OCI-LY3 (cell line): ENCODE results near the gene CRYZ.

Experiments
- H2AFZ ChIP-seq: fragments of 200-600, 300-600 bp; shearing (Covaris generic); 2 replicates; pipeline ENCODE4 v1.6.0; 2014; ENCODE audit warnings: antibody characterized with exemption, low read depth, low read length
- H3K27ac ChIP-seq: fragments of 200-600, 300-600 bp; sonication (generic); 2 replicates; pipeline ENCODE4 v1.5.1; 2014; ENCODE audit warnings: mild to moderate bottlenecking, low read length, moderate library complexity, mixed read lengths
- H3K27me3 ChIP-seq: fragments of 200-600, 300-600 bp; sonication (generic); 2 replicates; pipeline ENCODE4 v1.6.1; 2014; ENCODE audit warnings: low read depth, low read length, mixed read lengths
- H3K36me3 ChIP-seq: fragments of 200-600, 300-600 bp; sonication (generic); replicated peaks from 2 replicates; pipeline ENCODE3; 2014; ENCODE audit warnings: low read depth, low read length, mixed read lengths
- H3K4me1 ChIP-seq: fragments of 300-600, 200-600 bp; sonication (generic); 2 replicates; pipeline ENCODE4 v1.6.1; 2014; ENCODE audit warnings: low read length, mixed read lengths
- H3K4me2 ChIP-seq: fragments of 200-600, 300-600 bp; sonication (generic); 2 replicates; pipeline ENCODE4 v1.6.1; 2014; ENCODE audit warnings: low read length, mixed read lengths
- H3K4me3 ChIP-seq: fragments of 300-600, 200-600 bp; sonication (generic); 2 replicates; pipeline ENCODE4 v1.5.1; 2014; ENCODE audit warnings: antibody characterized with exemption, mild to moderate bottlenecking, low read length, moderate library complexity
- H3K79me2 ChIP-seq: fragments of 300-600, 200-600 bp; shearing (Covaris generic); 2 replicates; pipeline ENCODE4 v1.6.1; 2014; ENCODE audit warnings: mild to moderate bottlenecking, low read length, mixed read lengths
- H3K9ac ChIP-seq: fragments of 300-600, 200-600 bp; shearing (Covaris generic); 2 replicates; pipeline ENCODE4 v1.6.0; 2014; ENCODE audit warnings: mild to moderate bottlenecking, low read length, moderate library complexity
- H3K9me3 ChIP-seq: fragments of 200-600, 300-600 bp; shearing (Covaris generic); 2 replicates; pipeline ENCODE4 v1.6.1; 2014; ENCODE audit warnings: low read length, mixed read lengths; ENCODE audit not compliant: insufficient read depth
- H4K20me1 ChIP-seq: fragments of 200-600, 300-600 bp; sonication (generic); 2 replicates; pipeline ENCODE4 v1.6.1; 2016; ENCODE audit warnings: low read length, mixed read lengths; ENCODE audit not compliant: insufficient read depth
- CTCF ChIP-seq: fragments of 200-600, 300-600 bp; sonication (generic); IDR thresholded peaks from 2 replicates; pipeline ENCODE4 v1.5.1; 2014; ENCODE audit warnings: antibody characterized with exemption, low read length, low read depth
- EZH2phosphoT487 ChIP-seq: fragments of 200-600 bp; shearing (Covaris generic); IDR thresholded peaks from 2 replicates; pipeline ENCODE4 v1.6.1; 2018; ENCODE audit warnings: antibody characterized with exemption, mixed run types, low read depth

The CRYZ gene

GRCh38 chr1:74693473-74693872, 39.4 kb downstream of the CRYZ start:
- H3K27ac ChIP-seq, result no peak overlapping the region
- no peak overlapping the region for H3K4me2 ChIP-seq
- H3K27me3 ChIP-seq, result no peaks in the 10 kb centered on the region
- no peaks in the 10 kb centered on the region for H3K79me2 ChIP-seq
- TF ChIP-seq CTCF (no peak), EZH2phosphoT487 (no peak)
- no peak overlapping the region for H3K4me3 ChIP-seq
- peaks cover 13% of the 10 kb centered on the region for H3K4me1 ChIP-seq
- no peaks in the 10 kb centered on the region for H3K36me3 ChIP-seq
- no peaks in the 10 kb centered on the region for H3K9me3 ChIP-seq
- H3K9ac ChIP-seq, result no peak overlapping the region
- H4K20me1 ChIP-seq, result no peaks in the 10 kb centered on the region
- H2AFZ ChIP-seq, result no peak overlapping the region

- Histone ChIP-seq H2AFZ (no peak overlapping the region), H3K27me3 (no peaks in the 10 kb centered on the region), H3K27ac (no peak overlapping the region), H3K4me3 (no peak overlapping the region), H3K4me1 (peaks cover 6% of the 10 kb centered on the region), H3K9ac (no peak overlapping the region), H3K9me3 (no peaks in the 10 kb centered on the region), H4K20me1 (no peaks in the 10 kb centered on the region), H3K4me2 (no peak overlapping the region), H3K36me3 (no peaks in the 10 kb centered on the region), H3K79me2 (no peaks in the 10 kb centered on the region)
- no peak for TF ChIP-seq EZH2phosphoT487
Measured at GRCh38 chr1:74690909-74691308, 41.9 kb downstream of the CRYZ start.

- Histone ChIP-seq H3K9ac (no peak overlapping the region), H3K4me1 (peaks cover 6% of the 10 kb centered on the region), H3K27ac (no peak overlapping the region), H3K79me2 (no peaks in the 10 kb centered on the region), H3K9me3 (no peaks in the 10 kb centered on the region), H4K20me1 (no peaks in the 10 kb centered on the region), H3K4me2 (0 out of 2 replicates have a peak overlapping the region, but pooled peaks have one; percentile 48), H3K36me3 (no peaks in the 10 kb centered on the region), H3K27me3 (no peaks in the 10 kb centered on the region), H2AFZ (no peak overlapping the region), H3K4me3 (no peak overlapping the region)
- TF ChIP-seq CTCF, result no peak
Measured at GRCh38 chr1:74690364-74690696, 42.5 kb downstream of the CRYZ start.

- Histone ChIP-seq H3K4me3 (no peak overlapping the region), H4K20me1 (no peaks in the 10 kb centered on the region), H3K9me3 (no peaks in the 10 kb centered on the region), H3K4me2 (peak overlapping the region; percentile 48), H3K36me3 (no peaks in the 10 kb centered on the region), H3K27me3 (no peaks in the 10 kb centered on the region), H3K9ac (no peak overlapping the region), H2AFZ (0 out of 2 replicates have a peak overlapping the region, but pooled peaks have one; percentile 58), H3K79me2 (no peaks in the 10 kb centered on the region), H3K4me1 (peaks cover 6% of the 10 kb centered on the region), H3K27ac (no peak overlapping the region)
- no peak for TF ChIP-seq EZH2phosphoT487
- peak; percentile 81 for TF ChIP-seq CTCF
Measured at GRCh38 chr1:74689621-74690363, 43.1 kb downstream of the CRYZ start.
